HTR-8/SVneo (cell line): Measurements from ENCODE around the gene PROKR2.

Source experiments
- DNase-seq: peaks from one replicate; pipeline ENCODE4 v3.0.0; 2011; ENCODE audit warnings: low spot score, mixed read lengths; ENCODE audit not compliant: insufficient read length
- FAIRE-seq: peaks from 2 replicates; lab custom pipeline; 2011; peaks lifted over from hg19 to GRCh38; lab: Jason Lieb, UNC

The PROKR2 gene

GRCh38 chr20:5297280-5298004 lies 19.3 kb downstream of the PROKR2 start:
- FAIRE-seq = no peak
- DNase-seq = no peak

- no peak for DNase-seq
- no peak for FAIRE-seq
Measured at GRCh38 chr20:5290596-5290995, 26.2 kb downstream of the PROKR2 start.

- FAIRE-seq = no peak
- DNase-seq = no peak
Measured at GRCh38 chr20:5282561-5282960, 34.2 kb downstream of the PROKR2 start.

- FAIRE-seq (no peak), DNase-seq (no peak)
Measured at GRCh38 chr20:5279661-5280060, 37.1 kb downstream of the PROKR2 start.

DNA sequence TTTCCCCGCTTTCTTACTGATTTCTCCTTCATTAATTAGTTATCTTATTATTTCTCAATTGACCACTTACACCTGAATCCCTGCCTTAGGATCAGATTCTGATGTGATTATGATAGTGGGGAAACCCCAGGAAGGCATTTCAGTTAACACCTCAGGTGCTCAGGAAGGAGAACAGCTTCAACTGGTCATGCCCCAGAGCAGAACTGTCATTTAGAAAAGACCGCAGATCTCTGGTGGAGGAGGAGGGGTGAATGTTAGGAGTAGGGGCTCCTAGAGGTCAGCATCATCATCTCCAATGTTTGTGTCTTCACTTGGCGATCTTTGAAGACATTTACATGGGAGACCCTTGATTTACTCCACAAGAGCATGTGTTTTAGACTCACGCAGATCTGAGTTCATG lies 44.5 kb downstream of the PROKR2 start:
- FAIRE-seq (no peak), DNase-seq (no peak)

GRCh38 chr20:5270603-5271002 lies 46.2 kb downstream of the PROKR2 start:
- no peak for FAIRE-seq

DNA sequence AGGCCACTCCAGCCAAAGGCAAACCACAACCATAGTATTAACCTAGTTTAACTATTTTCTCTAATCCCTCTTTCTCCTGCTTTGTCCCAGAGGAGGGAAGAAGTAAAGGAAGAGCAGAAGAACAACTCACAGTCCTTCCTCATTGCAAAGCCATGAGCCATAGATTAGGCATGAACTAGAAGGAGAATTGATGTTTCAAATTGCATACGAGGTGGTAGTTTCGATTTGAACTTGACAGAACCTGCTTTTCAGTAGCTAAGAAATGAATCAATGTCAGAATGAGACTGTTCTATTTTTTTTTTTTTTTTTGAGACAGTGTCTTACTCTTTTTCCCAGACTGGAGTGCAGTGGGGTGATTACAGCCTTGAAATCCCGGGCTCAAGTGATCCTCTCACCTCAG lies 48.3 kb downstream of the PROKR2 start:
- DNase-seq (no peak), FAIRE-seq (no peak)

More at GRCh38 chr20:5270603-5271002, 46.2 kb downstream of the PROKR2 start:
- DNase-seq = no peak

DNA sequence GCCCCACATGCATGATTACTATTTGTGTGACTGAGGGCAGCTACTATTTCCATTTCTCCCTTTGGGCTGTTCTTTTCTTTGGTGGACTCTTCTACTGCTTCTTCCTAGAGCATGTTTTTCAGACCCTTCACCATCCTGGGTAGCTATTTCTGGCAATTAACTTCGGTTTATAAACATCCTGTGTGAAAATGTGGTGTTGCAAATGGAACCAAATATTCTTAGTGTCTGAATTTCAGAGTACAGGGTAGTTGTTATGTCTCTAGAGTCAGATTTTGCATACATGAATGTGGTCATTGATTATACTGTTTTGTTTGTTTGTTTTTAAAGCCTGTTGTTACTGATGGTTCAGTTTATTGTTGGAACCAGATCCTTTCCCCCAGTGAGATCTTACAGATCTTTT lies 49.7 kb downstream of the PROKR2 start:
- DNase-seq = no peak
- no peak for FAIRE-seq
